Calu3 (cell line): ENCODE results near the gene ASTN2. TPM values are rescaled to one million over a fixed set of nuclear protein-coding genes. Genes with fewer than 3 reads are reported as not detected.

ENCODE experiments used
- BruUV-seq: library from RNA; stranded (reverse); fragments of 400-500 nt; replicated peaks from 2 replicates; lab custom pipeline; 2021; lab: Mats Ljungman, UMichigan
- CTCF ChIA-PET: fragments of 300-600 bp; sonication (Branson Sonifier 250); formaldehyde crosslinking; loops from one replicate; lab custom pipeline; 2022; ENCODE audit warnings: antibody characterized with exemption; lab: Charles Lee
- DNase-seq: peaks from one replicate; pipeline ENCODE4 v3.0.0; 2022
- H3K27ac Mint-ChIP-seq: one replicate; pipeline ENCODE4 v1.8.0; 2022; ENCODE audit warnings: mixed read lengths; ENCODE audit not compliant: unreplicated experiment
- H3K27me3 Mint-ChIP-seq: one replicate; pipeline ENCODE4 v1.8.0; 2022; ENCODE audit warnings: mixed read lengths; ENCODE audit not compliant: unreplicated experiment
- H3K36me3 Mint-ChIP-seq: one replicate; pipeline ENCODE4 v1.8.0; 2022; ENCODE audit warnings: mild to moderate bottlenecking, moderate library complexity, mixed read lengths; ENCODE audit not compliant: insufficient read depth, unreplicated experiment
- H3K4me1 Mint-ChIP-seq: one replicate; pipeline ENCODE4 v1.8.0; 2022; ENCODE audit warnings: mild to moderate bottlenecking, low read depth, mixed read lengths; ENCODE audit not compliant: unreplicated experiment
- H3K4me3 Mint-ChIP-seq: one replicate; pipeline ENCODE4 v1.8.0; 2022; ENCODE audit warnings: mild to moderate bottlenecking, low read depth, moderate library complexity, mixed read lengths; ENCODE audit not compliant: unreplicated experiment
- H3K9me3 Mint-ChIP-seq: one replicate; pipeline ENCODE4 v1.8.0; 2022; ENCODE audit warnings: low read depth, mixed read lengths; ENCODE audit not compliant: unreplicated experiment
- intact Hi-C: fragments of 100-400 bp; cut with micrococcal nuclease; formaldehyde crosslinking; loops from one replicate; pipeline ENCODE4 v1.10.0; 2022; ENCODE audit not compliant: unreplicated experiment
- total RNA-seq: library from RNA; stranded (reverse); gene quantifications from 2 replicates; pipeline ENCODE4 v1.2.3, GENCODE V29; 2022
- TF ChIP-seq, protein P1 (sequence below): fragments of 200-600 bp; IDR thresholded peaks from one replicate; pipeline ENCODE4 v1.8.0; 2022; ENCODE audit warnings: antibody characterized with exemption; ENCODE audit not compliant: unreplicated experiment

The ASTN2 gene
- total RNA-seq, 1 experiment from 2014 or later: 1.7 TPM

DNA sequence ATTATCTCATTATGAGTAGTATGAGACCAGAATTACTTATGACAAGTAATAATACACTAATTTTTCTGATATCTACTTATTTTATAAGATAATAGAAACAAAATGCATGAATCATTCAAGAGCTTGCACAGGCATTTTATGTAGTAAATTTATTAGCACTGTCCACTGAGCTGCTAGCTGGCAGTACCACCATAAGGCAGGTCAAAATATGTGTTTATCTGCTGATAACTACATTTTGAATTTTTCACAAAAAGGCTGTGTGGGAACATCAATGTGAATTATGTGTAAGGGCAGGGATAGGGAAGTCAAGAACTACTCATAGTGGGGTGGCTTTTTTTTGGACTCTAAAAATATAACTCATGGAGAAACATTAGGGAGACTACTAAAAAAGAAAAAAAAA is 1011.7 kb downstream of the ASTN2 start:
- Mint-ChIP-seq H3K27me3 (no peaks in the 10 kb centered on the region), H3K36me3 (no peaks in the 10 kb centered on the region), H3K9me3 (peaks cover 5% of the 10 kb centered on the region), H3K4me3 (no peak overlapping the region), H3K4me1 (no peaks in the 10 kb centered on the region), H3K27ac (no peak overlapping the region)
- DNase-seq: no peak
- CTCF ChIA-PET: no interaction called here
- TF ChIP-seq, protein P1, sequence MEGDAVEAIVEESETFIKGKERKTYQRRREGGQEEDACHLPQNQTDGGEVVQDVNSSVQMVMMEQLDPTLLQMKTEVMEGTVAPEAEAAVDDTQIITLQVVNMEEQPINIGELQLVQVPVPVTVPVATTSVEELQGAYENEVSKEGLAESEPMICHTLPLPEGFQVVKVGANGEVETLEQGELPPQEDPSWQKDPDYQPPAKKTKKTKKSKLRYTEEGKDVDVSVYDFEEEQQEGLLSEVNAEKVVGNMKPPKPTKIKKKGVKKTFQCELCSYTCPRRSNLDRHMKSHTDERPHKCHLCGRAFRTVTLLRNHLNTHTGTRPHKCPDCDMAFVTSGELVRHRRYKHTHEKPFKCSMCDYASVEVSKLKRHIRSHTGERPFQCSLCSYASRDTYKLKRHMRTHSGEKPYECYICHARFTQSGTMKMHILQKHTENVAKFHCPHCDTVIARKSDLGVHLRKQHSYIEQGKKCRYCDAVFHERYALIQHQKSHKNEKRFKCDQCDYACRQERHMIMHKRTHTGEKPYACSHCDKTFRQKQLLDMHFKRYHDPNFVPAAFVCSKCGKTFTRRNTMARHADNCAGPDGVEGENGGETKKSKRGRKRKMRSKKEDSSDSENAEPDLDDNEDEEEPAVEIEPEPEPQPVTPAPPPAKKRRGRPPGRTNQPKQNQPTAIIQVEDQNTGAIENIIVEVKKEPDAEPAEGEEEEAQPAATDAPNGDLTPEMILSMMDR: no peak
- intact Hi-C loops: no loop called here
- BruUV-seq: no TSS peak

DNA sequence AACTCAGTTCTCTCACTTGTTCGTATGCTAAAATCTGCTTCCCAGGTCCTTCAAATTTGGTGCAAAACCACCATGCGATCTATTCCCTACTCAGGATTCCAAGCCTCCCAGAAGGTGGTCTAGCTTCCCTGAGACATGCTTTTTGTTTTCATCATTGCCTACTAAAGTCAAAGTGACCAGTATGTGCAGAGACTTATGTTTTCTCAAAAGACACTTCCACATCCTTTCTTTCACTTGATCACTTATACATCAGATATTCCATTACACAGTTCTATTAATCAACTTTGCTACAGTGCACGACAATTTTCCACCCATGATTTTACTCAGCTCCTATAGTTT is 1019.2 kb downstream of the ASTN2 start:
- TF ChIP-seq, protein P1: no peak
- Mint-ChIP-seq H3K4me1 (no peaks in the 10 kb centered on the region), H3K27ac (no peak overlapping the region), H3K9me3 (peaks cover 8% of the 10 kb centered on the region), H3K4me3 (no peak overlapping the region), H3K36me3 (no peaks in the 10 kb centered on the region), H3K27me3 (no peaks in the 10 kb centered on the region)
- CTCF ChIA-PET: no interaction called here
- intact Hi-C loops: no loop called here
- BruUV-seq: no TSS peak
- no peak for DNase-seq

DNA sequence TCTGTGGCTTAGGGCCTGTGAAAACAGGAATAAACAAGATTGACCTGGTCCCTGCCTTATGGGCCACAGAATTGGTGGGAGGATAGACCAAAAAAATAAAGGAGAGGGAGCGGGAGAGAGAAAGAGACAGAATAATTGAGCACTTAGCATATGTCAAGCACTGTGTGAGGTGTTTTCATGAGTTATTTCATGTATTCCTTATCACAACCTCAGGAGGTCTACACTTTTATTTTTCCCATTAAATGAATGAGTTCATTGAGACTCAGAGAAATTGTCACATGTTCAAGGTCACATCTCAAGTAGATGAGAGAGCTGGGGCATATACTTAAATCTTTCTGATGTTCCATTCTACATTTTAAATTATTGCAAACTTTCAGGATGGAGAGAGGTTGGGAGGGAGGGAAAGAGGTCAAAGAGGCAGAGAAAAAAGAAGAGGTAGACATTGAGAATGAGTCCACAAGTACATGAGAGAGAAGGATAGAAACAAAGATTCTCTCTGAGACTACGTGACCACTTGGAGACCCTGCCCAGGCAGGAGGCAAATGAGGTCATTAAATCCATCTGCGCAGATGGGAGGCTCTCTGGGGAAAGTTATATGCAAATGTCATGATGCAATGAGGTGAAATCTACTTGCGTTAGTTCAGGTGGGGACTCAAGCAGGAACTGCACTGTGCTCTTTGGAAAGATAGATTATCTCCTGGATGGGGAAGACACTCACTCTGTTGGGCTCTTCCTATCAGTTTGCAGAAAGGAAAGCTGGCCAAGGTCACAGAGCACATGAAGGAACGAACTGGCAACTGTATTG is 1019.8 kb downstream of the ASTN2 start:
- Mint-ChIP-seq H3K36me3 (no peaks in the 10 kb centered on the region), H3K27me3 (no peaks in the 10 kb centered on the region), H3K27ac (no peak overlapping the region), H3K4me3 (no peak overlapping the region), H3K4me1 (no peaks in the 10 kb centered on the region), H3K9me3 (peaks cover 8% of the 10 kb centered on the region)
- DNase-seq: no peak
- BruUV-seq: no TSS peak
- intact Hi-C loops: no loop called here
- CTCF ChIA-PET: no interaction called here
- TF ChIP-seq, protein P1: no peak

DNA sequence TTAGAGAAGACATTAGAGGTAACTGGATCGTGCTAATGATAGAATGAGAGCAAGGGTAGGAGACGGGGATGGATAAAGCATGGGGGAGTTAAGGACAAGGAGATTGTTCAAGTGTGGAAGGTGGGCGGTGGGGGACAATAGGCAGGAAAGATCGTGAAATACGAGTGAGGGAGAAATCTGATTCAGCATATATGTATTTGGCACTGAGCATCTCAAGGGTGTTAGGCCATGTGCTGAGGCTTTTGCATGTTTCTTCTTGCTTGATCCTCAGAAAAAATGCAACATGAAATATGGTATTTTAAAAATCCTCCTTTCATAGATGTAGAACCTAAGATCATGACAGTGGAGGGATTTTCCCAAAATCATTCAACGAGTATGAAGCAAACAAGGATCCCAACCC is 1020.8 kb downstream of the ASTN2 start:
- H3K4me1 Mint-ChIP-seq: no peaks in the 10 kb centered on the region
- no peak overlapping the region for H3K4me3 Mint-ChIP-seq
- CTCF ChIA-PET: no interaction called here
- no peaks in the 10 kb centered on the region for H3K27me3 Mint-ChIP-seq
- DNase-seq: no peak
- no TSS peak for BruUV-seq
- intact Hi-C loops: no loop called here
- H3K36me3 Mint-ChIP-seq: no peaks in the 10 kb centered on the region
- peaks cover 5% of the 10 kb centered on the region for H3K9me3 Mint-ChIP-seq
- no peak overlapping the region for H3K27ac Mint-ChIP-seq
- TF ChIP-seq, protein P1: no peak
